GM12878 (cell line): Measurements from ENCODE around the gene PHRF1. TPM values are rescaled to one million over a fixed set of nuclear protein-coding genes. Genes with fewer than 3 reads are reported as not detected.

ENCODE experiments used
- ATAC-seq: fragments of 200-7000 bp; cut with Tn5 transposase; 3 replicates; pipeline ENCODE4 v1.9.1; 2020; ENCODE audit warnings: mild to moderate bottlenecking, moderate library complexity
- BruUV-seq: library from RNA; stranded (reverse); fragments of 400-500 nt; replicated peaks from 2 replicates; lab custom pipeline; 2021; lab: Mats Ljungman, UMichigan
- CTCF ChIA-PET: fragments of 300-600 bp; sonication (Branson Sonifier 250); formaldehyde crosslinking; extraction: SDS; loops from one replicate; lab custom pipeline; 2021; ENCODE audit warnings: inconsistent platforms; lab: Yijun Ruan, JAX
- POLR2A ChIA-PET: fragments of 350-600 bp; formaldehyde crosslinking; extraction: SDS; loops from one replicate; lab custom pipeline; 2021; ENCODE audit warnings: inconsistent platforms; lab: Charles Lee
- RAD21 ChIA-PET: fragments of 300-600 bp; sonication (Branson Sonifier 250); formaldehyde crosslinking; loops from one replicate; lab custom pipeline; 2023; ENCODE audit warnings: antibody characterized with exemption; ENCODE audit not compliant: unreplicated experiment; lab: Charles Lee
- SMC1A ChIA-PET: fragments of 300-600 bp; sonication (Branson Sonifier 250); formaldehyde crosslinking; loops from one replicate; lab custom pipeline; 2023; ENCODE audit not compliant: unreplicated experiment, uncharacterized antibody; lab: Charles Lee
- DNase-seq: peaks from one replicate; pipeline ENCODE4 v3.0.0-alpha.2; 2011; ENCODE audit warnings: low read depth, low spot score
- FAIRE-seq: peaks from 3 replicates; lab custom pipeline; 2011; peaks lifted over from hg19 to GRCh38; lab: Jason Lieb, UNC
- H2AFZ ChIP-seq: 2 replicates; pipeline ENCODE4 v1.6.0; 2011; ENCODE audit warnings: low read depth, low read length, control low read depth; ENCODE audit not compliant: control insufficient read depth
- H3K27ac ChIP-seq: 2 replicates; pipeline ENCODE4 v1.5.1; 2011; ENCODE audit warnings: control low read depth; ENCODE audit not compliant: control insufficient read depth, insufficient read depth
- H3K27me3 ChIP-seq, 2 experiments: replicated peaks in 1 of 2; 2 replicates each; pipeline versions ENCODE4 v1.6.0 to v1.6.1; 2011; ENCODE audit warnings: low read length in 1 of 2; ENCODE audit not compliant: control insufficient read depth in 2 of 2, insufficient read depth in 2 of 2
- H3K36me3 ChIP-seq, 2 experiments: 2 replicates each; pipeline ENCODE4 v1.5.1; 2011; ENCODE audit warnings: low read length in 1 of 2; ENCODE audit not compliant: control insufficient read depth in 2 of 2, insufficient read depth in 2 of 2
- H3K4me1 ChIP-seq: 2 replicates; pipeline ENCODE4 v1.6.1; 2011; ENCODE audit warnings: mild to moderate bottlenecking, low read length, moderate library complexity, mixed read lengths; ENCODE audit not compliant: control insufficient read depth, insufficient read depth
- H3K4me2 ChIP-seq: 2 replicates; pipeline ENCODE4 v1.6.0; 2011; ENCODE audit warnings: control low read depth; ENCODE audit not compliant: control insufficient read depth, insufficient read depth
- H3K4me3 ChIP-seq: fragments of 200-600 bp; sonication (generic); 2 replicates; pipeline ENCODE4 v1.5.1; 2016
- H3K79me2 ChIP-seq: 2 replicates; pipeline ENCODE4 v1.6.0; 2011; ENCODE audit warnings: low read length; ENCODE audit not compliant: control insufficient read depth, insufficient read depth
- H3K9ac ChIP-seq: 2 replicates; pipeline ENCODE4 v1.8.0; 2011; ENCODE audit warnings: low read length, control low read depth, mixed read lengths; ENCODE audit not compliant: control insufficient read depth, insufficient read depth
- H3K9me3 ChIP-seq: replicated peaks from 3 replicates; pipeline ENCODE4 v1.5.1; 2011; ENCODE audit warnings: mild to moderate bottlenecking, low read length; ENCODE audit not compliant: control insufficient read depth, insufficient read depth
- H4K20me1 ChIP-seq: 2 replicates; pipeline ENCODE4 v1.6.0; 2011; ENCODE audit not compliant: control insufficient read depth, insufficient read depth
- CREB1 ChIP-seq: IDR thresholded peaks from 2 replicates; pipeline ENCODE4 v1.6.1; 2012; ENCODE audit warnings: low read depth, mild to moderate bottlenecking, inconsistent platforms
- EED ChIP-seq: sonication (generic); IDR thresholded peaks from 2 replicates; pipeline ENCODE4 v1.6.1; 2016; ENCODE audit warnings: antibody characterized with exemption, low read depth
- NBN ChIP-seq: fragments of 450-650 bp; IDR thresholded peaks from 2 replicates; pipeline ENCODE4 v1.6.1; 2016
- NFYB ChIP-seq: IDR thresholded peaks from 2 replicates; pipeline ENCODE4 v1.6.1; 2011; ENCODE audit warnings: low read depth, mild to moderate bottlenecking, low read length, improper control_type of control experiment, moderate library complexity; ENCODE audit not compliant: insufficient read depth
- PAX5 ChIP-seq: IDR thresholded peaks from 2 replicates; pipeline ENCODE4 v1.6.1; 2011; ENCODE audit warnings: low read depth, low read length, borderline replicate concordance
- POLR2A ChIP-seq: IDR thresholded peaks from 2 replicates; pipeline ENCODE4 v1.6.1; 2011; ENCODE audit warnings: low read depth, mild to moderate bottlenecking, low read length
- RAD51 ChIP-seq: fragments of 450-650 bp; IDR thresholded peaks from 2 replicates; pipeline ENCODE4 v1.6.1; 2016; ENCODE audit warnings: moderate library complexity, mild to moderate bottlenecking, inconsistent platforms
- RUNX3 ChIP-seq: IDR thresholded peaks from 2 replicates; pipeline ENCODE4 v1.6.1; 2012; ENCODE audit warnings: low read length, inconsistent platforms
- USF1 ChIP-seq: IDR thresholded peaks from 2 replicates; pipeline ENCODE4 v1.6.1; 2011; ENCODE audit warnings: borderline replicate concordance, low read depth, mild to moderate bottlenecking, moderate library complexity, mixed read lengths, low read length; ENCODE audit not compliant: insufficient read depth; ENCODE audit errors: extremely low read length
- WGBS: methylation state at CpG from one replicate; pipeline ENCODE4 v1.1.6; 2016; ENCODE audit warnings: low lambda C conversion rate; ENCODE audit not compliant: insufficient replicate concordance, insufficient coverage; ENCODE audit errors: missing lambda C conversion rate; 5-methylcytosine and 5-hydroxymethylcytosine counted together
- in situ Hi-C: fragments of 300-500 bp; cut with MboI; formaldehyde crosslinking; loops from 9 replicates; pipeline ENCODE4 v1.14.3; 2018; ENCODE audit warnings: mixed read lengths
- intact Hi-C: fragments of 100-400 bp; cut with micrococcal nuclease; formaldehyde crosslinking; loops from one replicate; pipeline ENCODE4 v1.14.2; 2022; ENCODE audit not compliant: unreplicated experiment
- polyA plus RNA-seq, 11 experiments: library from polyadenylated mRNA; depleted of rRNA in 4 of 11; unstranded in 6 of 11; stranded (reverse) in 5 of 11; fragments of >200 nt; fragmentation: Nextera tagmentation in 4 of 11; fragmentation: Illumina TruSeq in 1 of 11; extraction: Ambion mirVana in 4 of 11; extraction: Trizol in 1 of 11; gene quantifications; 1 replicate in 1 of 11; 2 replicates in 10 of 11; pipeline versions ENCODE4 v1.2.1 to v1.2.3, GENCODE V29; 2011 to 2016; ENCODE audit warnings: inconsistent platforms in 2 of 11, missing spikeins in 2 of 11, low read depth in 1 of 11
- total RNA-seq, 4 experiments: library from RNA; depleted of rRNA in 3 of 4; stranded (reverse); fragments of >200 nt in 3 of 4; fragmentation: Illumina TruSeq in 1 of 4; extraction: Trizol in 1 of 4; gene quantifications; 2 replicates each; pipeline versions ENCODE4 v1.2.1 to v1.2.3, GENCODE V29; 2013 to 2021
- TF ChIP-seq, protein P1 (sequence below): IDR thresholded peaks from 2 replicates; pipeline ENCODE4 v1.6.1; 2012; ENCODE audit warnings: mild to moderate bottlenecking, low read depth, low read length
- TF ChIP-seq, protein P2 (sequence below): fragments of 450-650 bp; IDR thresholded peaks from 2 replicates; pipeline ENCODE4 v1.6.1; 2017; ENCODE audit warnings: mild to moderate bottlenecking

The PHRF1 gene
- total and polyA plus RNA-seq, 10 of the 15 experiments (the other 5 are each of a cell fraction or from before 2014, with no cell fraction given) = 0.13 to 43.5 (median 15.1) TPM

DNA sequence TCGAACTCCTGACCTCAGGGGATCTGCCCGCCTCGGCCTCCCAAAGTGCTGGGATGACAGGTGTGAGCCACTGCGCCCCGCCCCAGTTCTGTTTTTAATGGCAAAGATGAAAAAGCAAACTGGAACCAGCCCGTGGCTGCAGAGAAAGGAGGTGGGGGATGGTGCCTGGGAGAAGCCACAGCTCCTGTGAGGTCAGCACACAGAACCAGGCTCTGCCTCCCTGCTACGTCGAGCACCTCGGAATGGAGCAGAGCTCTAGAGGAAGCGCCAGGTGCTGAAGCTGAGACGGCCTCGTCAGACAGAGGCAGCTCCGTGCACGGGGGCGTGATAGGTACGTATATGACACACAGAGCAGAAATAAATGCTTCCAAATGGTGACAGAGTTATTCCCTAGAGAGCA is 69.3 kb downstream of the PHRF1 start:
- ATAC-seq = peak; percentile 73
- intact Hi-C loops = no loop called here

GRCh38 chr11:646214-646613 is 69.9 kb downstream of the PHRF1 start:
- no peak; the same call in 2 of the 3 replicates for ATAC-seq
- intact Hi-C loops (no loop called here), in situ Hi-C loops (no loop called here)
- H3K4me3 ChIP-seq = no peak overlapping the region
- RAD21 ChIA-PET = no interaction called here
- H3K4me1 ChIP-seq = peaks cover 13% of the 10 kb centered on the region
- no peaks in the 10 kb centered on the region for H4K20me1 ChIP-seq
- no peak overlapping the region for H2AFZ ChIP-seq
- H3K9me3 ChIP-seq = no peaks in the 10 kb centered on the region
- peak overlapping the region; percentile 37 for H3K27ac ChIP-seq
- no peak for DNase-seq
- FAIRE-seq = no peak
- CTCF ChIA-PET = no interaction called here
- POLR2A ChIA-PET = interaction anchor here (0.7 kb wide), 1 partner anchor 98 kb away, joined by 3 read pairs; no protein-coding TSS in a partner anchor
- peaks cover 2 to 3% of the 10 kb centered on the region in 2 experiments; a peak in 3 of 4 replicates for H3K36me3 ChIP-seq
- H3K79me2 ChIP-seq = no peaks in the 10 kb centered on the region
- no peak overlapping the region for H3K9ac ChIP-seq
- BruUV-seq = no TSS peak
- no peak overlapping the region for H3K4me2 ChIP-seq
- SMC1A ChIA-PET = no interaction called here
- no peaks in the 10 kb centered on the region for H3K27me3 ChIP-seq
- WGBS = 78% methylated on average over 13 of the region's 14 CpGs
- TF ChIP-seq PAX5 (no peak), USF1 (no peak), RAD51 (no peak), NFYB (no peak)
- TF ChIP-seq, protein P1, sequence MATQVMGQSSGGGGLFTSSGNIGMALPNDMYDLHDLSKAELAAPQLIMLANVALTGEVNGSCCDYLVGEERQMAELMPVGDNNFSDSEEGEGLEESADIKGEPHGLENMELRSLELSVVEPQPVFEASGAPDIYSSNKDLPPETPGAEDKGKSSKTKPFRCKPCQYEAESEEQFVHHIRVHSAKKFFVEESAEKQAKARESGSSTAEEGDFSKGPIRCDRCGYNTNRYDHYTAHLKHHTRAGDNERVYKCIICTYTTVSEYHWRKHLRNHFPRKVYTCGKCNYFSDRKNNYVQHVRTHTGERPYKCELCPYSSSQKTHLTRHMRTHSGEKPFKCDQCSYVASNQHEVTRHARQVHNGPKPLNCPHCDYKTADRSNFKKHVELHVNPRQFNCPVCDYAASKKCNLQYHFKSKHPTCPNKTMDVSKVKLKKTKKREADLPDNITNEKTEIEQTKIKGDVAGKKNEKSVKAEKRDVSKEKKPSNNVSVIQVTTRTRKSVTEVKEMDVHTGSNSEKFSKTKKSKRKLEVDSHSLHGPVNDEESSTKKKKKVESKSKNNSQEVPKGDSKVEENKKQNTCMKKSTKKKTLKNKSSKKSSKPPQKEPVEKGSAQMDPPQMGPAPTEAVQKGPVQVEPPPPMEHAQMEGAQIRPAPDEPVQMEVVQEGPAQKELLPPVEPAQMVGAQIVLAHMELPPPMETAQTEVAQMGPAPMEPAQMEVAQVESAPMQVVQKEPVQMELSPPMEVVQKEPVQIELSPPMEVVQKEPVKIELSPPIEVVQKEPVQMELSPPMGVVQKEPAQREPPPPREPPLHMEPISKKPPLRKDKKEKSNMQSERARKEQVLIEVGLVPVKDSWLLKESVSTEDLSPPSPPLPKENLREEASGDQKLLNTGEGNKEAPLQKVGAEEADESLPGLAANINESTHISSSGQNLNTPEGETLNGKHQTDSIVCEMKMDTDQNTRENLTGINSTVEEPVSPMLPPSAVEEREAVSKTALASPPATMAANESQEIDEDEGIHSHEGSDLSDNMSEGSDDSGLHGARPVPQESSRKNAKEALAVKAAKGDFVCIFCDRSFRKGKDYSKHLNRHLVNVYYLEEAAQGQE = no peak

More for the DNA sequence above, 69.3 kb downstream of the PHRF1 start:
- 72% methylated on average over 16 of the region's 16 CpGs for WGBS
- RAD21 ChIA-PET = no interaction called here
- Histone ChIP-seq H3K27ac (peak overlapping the region; percentile 42), H3K4me3 (no peak overlapping the region), H2AFZ (no peak overlapping the region), H3K4me1 (peaks cover 13% of the 10 kb centered on the region), H3K27me3 (no peaks in the 10 kb centered on the region), H3K9me3 (no peaks in the 10 kb centered on the region), H3K36me3 (peaks cover 2 to 3% of the 10 kb centered on the region in 2 experiments; a peak in 3 of 4 replicates), H3K4me2 (peak overlapping the region; percentile 11), H4K20me1 (no peaks in the 10 kb centered on the region), H3K9ac (no peak overlapping the region), H3K79me2 (no peaks in the 10 kb centered on the region)
- in situ Hi-C loops = no loop called here
- SMC1A ChIA-PET = no interaction called here
- POLR2A ChIA-PET = interaction anchor here (0.7 to 0.8 kb wide), 2 partner anchors 99 to 130 kb away, joined by 3 read pairs; no protein-coding TSS in a partner anchor
- TF ChIP-seq, protein P2, sequence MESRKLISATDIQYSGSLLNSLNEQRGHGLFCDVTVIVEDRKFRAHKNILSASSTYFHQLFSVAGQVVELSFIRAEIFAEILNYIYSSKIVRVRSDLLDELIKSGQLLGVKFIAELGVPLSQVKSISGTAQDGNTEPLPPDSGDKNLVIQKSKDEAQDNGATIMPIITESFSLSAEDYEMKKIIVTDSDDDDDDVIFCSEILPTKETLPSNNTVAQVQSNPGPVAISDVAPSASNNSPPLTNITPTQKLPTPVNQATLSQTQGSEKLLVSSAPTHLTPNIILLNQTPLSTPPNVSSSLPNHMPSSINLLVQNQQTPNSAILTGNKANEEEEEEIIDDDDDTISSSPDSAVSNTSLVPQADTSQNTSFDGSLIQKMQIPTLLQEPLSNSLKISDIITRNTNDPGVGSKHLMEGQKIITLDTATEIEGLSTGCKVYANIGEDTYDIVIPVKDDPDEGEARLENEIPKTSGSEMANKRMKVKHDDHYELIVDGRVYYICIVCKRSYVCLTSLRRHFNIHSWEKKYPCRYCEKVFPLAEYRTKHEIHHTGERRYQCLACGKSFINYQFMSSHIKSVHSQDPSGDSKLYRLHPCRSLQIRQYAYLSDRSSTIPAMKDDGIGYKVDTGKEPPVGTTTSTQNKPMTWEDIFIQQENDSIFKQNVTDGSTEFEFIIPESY = no peak
- peak; percentile 46; the same call in 1 of the 2 replicates for TF ChIP-seq RUNX3
- TF ChIP-seq POLR2A = peak; percentile 46; the same call in 1 of the 2 replicates
- TF ChIP-seq EED = 0 out of 2 replicates have a peak, but pooled peaks have one; percentile 34
- no peak for TF ChIP-seq NBN
- TF ChIP-seq CREB1 = 0 out of 2 replicates have a peak, but pooled peaks have one; percentile 44
- CTCF ChIA-PET = no interaction called here
- peak; percentile 57 for FAIRE-seq
- no peak for DNase-seq
- no TSS peak for BruUV-seq
